ENCODE measurements around the gene EEF1A1.
"Not testable (repeated sequence)": the region's sequence is repeated elsewhere in the genome, so short reads cannot be mapped to it uniquely, and the experiment has no call there.

The EEF1A1 gene

GRCh38 chr6:73534628-73535027 is 13.8 kb upstream of the EEF1A1 start:
- DNase-seq = no peak

DNA sequence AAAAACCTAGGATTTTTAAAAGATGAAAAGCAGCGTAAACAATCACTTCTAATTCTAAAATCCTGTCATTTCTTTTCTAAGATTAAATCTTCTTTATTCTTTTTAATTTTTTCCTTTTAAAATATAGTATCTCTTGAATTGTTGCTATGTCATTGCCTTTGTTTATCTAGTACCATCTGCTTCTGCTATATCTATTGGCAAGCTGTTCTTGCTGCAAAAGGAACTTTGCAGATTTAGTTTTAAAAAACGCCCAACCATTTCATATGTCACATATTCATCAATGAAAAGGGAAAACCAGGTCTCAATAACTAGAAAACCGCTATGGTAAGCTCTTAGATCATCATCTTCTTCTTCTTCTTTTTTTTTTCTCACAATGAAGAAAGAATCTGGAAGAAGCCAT is 11.5 kb upstream of the EEF1A1 start:
- DNase-seq = no peak

DNA sequence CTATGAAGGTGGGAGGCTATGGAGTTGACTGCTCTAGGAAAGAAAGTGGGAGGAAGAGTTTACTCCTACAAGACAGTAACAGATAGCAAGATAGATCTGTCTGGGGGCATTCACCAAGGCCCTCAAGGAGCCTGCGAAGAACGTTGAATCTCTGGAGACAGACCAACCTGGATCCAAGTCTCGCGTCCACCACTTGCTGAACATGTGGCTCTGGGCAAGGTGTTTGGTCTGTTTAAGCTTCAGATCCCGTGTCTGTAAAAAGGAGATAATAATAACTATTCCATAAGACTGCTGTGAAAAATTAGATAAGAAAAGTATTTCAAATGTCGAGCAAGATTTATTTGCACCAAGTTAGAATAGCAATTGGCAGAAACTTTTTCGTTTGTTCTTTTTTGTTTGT is 8.1 kb upstream of the EEF1A1 start:
- DNase-seq = no peak

DNA sequence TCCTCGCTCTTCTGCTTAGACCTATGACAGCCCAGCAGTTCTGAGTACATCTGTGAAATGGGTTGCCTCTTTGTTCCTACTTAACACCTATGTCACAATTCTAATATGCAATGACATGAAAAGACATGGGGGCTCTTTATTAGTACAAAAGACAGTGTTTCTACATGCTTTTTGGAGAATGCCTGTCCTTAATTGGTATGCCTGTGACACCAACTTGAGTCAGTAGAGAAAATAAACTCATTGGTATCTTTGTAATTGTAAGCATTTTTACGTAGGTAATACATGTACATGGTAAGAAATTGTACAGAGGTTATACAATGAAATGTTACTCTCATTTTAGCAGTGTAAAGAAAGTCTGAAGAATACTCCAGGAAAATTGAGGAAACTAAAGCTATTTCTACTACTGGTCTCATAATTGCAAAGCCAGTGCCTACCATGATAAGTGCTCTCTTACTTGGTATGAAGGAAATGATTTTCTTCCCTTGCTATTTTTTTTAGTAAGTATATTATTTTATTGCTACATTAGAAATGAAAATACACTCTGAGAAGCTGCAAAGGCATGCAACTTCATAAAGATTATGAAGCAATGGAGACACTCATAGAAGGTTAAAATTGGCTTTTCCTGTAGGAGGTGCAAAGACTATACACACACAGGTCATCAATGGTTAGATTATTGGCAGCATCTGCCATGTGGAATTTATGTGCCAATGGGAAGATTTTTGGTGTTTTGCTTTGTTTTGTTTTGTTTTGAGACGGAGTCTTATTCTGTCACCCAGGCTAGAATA is 4.9 kb upstream of the EEF1A1 start:
- no peak for DNase-seq

- DNase-seq = peak; percentile 35
Measured at GRCh38 chr6:73523434-73524123, 2.7 kb upstream of the EEF1A1 start.

DNA sequence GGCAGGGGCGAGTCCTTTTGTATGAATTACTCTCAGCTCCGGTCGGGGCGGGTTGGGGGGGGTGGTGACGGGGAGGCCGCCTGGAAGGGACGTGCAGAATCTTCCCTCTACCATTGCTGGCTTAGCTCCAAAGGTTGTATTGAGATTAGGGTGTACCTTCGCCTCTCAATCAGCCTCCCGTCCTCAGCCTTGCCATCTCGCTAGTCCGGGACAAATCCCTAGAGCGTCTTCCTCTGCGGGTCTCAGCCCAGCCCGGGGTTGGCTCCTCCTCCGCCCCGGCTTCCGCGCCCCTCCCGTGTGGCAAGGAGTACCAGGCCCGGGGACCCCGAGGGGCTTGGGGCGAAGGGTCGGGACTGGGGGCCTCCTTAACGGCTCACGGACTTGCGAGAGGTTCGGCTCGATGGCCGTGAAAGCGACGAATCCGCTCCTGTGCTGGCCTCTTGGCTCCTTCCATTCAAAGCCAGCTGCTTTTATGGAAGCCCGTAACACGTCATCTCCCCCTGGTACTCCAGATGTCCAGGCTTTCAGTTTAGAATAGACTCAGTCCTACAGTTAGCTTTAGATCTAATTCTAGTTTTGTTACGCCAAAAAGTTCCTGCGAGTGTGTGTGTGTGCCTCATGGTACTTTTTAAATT is 636 bp upstream of the EEF1A1 start:
- DNase-seq = peak; percentile 83

GRCh38 chr6:73519926-73520687 is 725 bp downstream of the EEF1A1 start:
- peak; percentile 80 for DNase-seq

- DNase-seq = not testable (repeated sequence)
Measured at GRCh38 chr6:73518982-73519881, 1.6 kb downstream of the EEF1A1 start.

DNA sequence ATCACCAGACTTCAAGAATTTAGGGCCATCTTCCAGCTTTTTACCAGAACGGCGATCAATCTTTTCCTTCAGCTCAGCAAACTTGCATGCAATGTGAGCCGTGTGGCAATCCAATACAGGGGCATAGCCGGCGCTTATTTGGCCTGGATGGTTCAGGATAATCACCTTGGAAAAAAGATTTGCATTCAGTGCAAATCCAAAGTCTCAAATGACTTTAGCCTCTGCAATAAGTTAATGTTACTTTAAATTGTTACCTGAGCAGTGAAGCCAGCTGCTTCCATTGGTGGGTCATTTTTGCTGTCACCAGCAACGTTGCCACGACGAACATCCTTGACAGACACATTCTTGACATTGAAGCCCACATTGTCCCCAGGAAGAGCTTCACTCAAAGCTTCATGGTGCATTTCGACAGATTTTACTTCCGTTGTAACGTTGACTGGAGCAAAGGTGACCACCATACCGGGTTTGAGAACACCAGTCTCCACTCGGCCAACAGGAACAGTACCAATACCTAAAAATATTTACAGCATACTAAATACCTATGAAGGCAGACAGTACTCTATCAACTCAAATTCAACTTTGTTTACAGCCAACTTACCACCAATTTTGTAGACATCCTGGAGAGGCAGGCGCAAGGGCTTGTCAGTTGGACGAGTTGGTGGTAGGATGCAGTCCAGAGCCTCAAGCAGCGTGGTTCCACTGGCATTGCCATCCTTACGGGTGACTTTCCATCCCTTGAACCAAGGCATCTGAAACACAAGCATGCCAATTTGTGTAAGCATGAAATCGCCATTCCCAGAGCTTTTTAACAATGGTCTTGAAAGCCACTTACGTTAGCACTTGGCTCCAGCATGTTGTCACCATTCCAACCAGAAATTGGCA is 2.5 kb downstream of the EEF1A1 start:
- DNase-seq = not testable (repeated sequence)

- no peak for DNase-seq
Measured at GRCh38 chr6:73516514-73517489, 4.0 kb downstream of the EEF1A1 start.

DNA sequence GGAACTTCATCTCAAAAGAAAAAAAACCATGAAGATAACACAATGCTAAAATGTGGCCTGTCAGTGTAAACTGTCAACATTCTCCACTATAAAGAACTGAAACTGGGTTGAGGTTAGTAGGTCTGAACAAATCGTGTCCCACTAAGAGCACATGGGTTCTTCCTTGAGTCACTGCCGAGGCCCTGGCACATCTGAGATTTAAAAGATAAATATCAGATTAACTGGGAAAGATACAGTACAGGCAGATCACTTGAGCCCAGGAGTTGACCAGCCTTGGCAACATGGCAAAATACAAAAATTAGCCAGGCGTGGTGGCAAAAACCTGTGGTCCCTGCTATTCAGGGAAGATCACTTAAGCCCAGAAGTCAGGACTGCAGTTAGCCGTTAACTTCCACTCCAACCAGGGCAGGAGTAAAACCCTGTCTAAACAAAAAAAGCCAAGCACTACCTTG is 5.6 kb downstream of the EEF1A1 start:
- DNase-seq = no peak

- no peak for DNase-seq
Measured at GRCh38 chr6:73514746-73515110, 6.1 kb downstream of the EEF1A1 start.

DNA sequence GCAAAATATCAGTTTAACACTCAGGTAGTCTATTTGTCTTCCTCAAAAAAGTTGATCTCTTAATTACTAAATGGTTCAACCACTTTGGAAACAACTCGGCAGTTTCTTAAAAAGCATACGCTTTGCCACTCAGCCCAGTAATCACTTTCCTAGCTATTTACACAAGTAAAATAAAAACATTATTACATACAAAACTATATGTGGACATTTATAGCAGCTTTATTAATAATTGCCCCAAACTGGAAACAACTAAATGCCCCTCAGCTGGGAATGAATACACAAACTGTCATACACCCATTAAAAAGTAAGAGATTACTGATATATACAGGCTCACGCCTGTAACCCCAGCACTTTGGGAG is 7.4 kb downstream of the EEF1A1 start:
- DNase-seq = no peak

GRCh38 chr6:73511796-73512195 is 9.0 kb downstream of the EEF1A1 start:
- DNase-seq = no peak

DNA sequence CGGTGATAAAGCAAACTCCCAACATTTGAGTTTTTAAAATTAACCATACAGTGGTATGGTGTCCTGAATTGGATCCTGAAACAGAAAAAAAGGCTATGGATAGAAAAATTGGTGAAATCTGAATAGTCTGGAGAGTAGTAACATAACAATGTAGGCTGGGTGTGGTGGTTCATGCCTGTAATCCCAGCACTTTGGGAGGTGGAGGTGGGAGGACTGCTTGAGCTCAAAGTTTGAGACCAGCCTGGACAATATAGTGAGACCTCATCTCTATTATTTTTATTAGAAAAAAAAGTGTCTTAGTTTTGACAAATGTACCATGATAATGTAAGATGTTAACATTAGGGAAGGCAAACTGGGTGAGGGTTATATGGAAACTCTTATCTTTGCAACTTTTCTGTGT is 11.0 kb downstream of the EEF1A1 start:
- DNase-seq = no peak

GRCh38 chr6:73508776-73509175 is 12.1 kb downstream of the EEF1A1 start:
- no peak for DNase-seq

- no peak for DNase-seq
Measured at GRCh38 chr6:73506246-73506645, 14.6 kb downstream of the EEF1A1 start.

GRCh38 chr6:73505705-73506104 is 15.1 kb downstream of the EEF1A1 start:
- DNase-seq = not testable (repeated sequence)

DNA sequence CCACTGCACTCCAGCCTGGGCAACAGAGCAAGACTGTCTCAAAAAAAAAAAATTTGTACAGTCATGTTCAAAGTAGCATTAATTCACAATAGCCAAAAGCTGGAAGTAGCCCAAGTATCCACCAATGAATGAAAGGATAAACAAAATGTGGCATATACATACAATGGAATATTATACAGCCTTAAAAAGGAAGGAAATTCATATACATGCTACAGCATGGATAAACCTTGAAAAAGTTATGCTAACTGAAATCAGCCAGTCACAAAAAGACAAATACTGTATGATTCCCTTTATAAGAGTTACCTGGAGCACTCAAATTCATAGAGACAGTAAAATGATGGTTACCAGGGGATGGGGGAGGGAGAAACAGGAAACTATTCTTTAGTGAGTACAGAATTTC is 15.7 kb downstream of the EEF1A1 start:
- DNase-seq = no peak

- no peak for DNase-seq
Measured at GRCh38 chr6:73504160-73504559, 16.7 kb downstream of the EEF1A1 start.

Measured in fibroblast of upper back skin (primary cell).